ENCODE measurements around the gene KCTD1.

KCTD1 gene

GRCh38 chr18:26417190-26417589 lies 131.2 kb downstream of the KCTD1 start:
- no peaks in the 10 kb centered on the region for H3K27me3 ChIP-seq (ENCODE audit: low read depth, low read length)
- peaks cover 7% of the 10 kb centered on the region for H3K4me1 ChIP-seq (ENCODE audit: low read length)
- H3K36me3 ChIP-seq (replicated peaks; ENCODE audit: low read depth, low read length) = no peaks in the 10 kb centered on the region
- no peak overlapping the region for H3K27ac ChIP-seq (ENCODE audit: low read length)
- H3K79me2 ChIP-seq (ENCODE audit: low read length) = no peaks in the 10 kb centered on the region
- no peaks in the 10 kb centered on the region for H3K9me3 ChIP-seq (ENCODE audit: insufficient read depth, low read length)
- TF ChIP-seq CTCF (IDR thresholded peaks at IDR 0.05; ENCODE audit: low read depth, low read length) (no peak), EZH2phosphoT487 (IDR thresholded peaks at IDR 0.05; ENCODE audit: low read depth) (no peak)
- no peak overlapping the region for H3K4me2 ChIP-seq (ENCODE audit: low read length)
- no peak overlapping the region for H2AFZ ChIP-seq (ENCODE audit: low read depth, low read length)
- H3K9ac ChIP-seq (ENCODE audit: low read length) = no peak overlapping the region
- H4K20me1 ChIP-seq (ENCODE audit: insufficient read depth, low read length) = no peaks in the 10 kb centered on the region
- H3K4me3 ChIP-seq (ENCODE audit: low read length) = no peak overlapping the region

GRCh38 chr18:26416652-26417150 lies 131.7 kb downstream of the KCTD1 start:
- H4K20me1 ChIP-seq (ENCODE audit: insufficient read depth, low read length) = no peaks in the 10 kb centered on the region
- no peaks in the 10 kb centered on the region for H3K9me3 ChIP-seq (ENCODE audit: insufficient read depth, low read length)
- no peak overlapping the region for H3K27ac ChIP-seq (ENCODE audit: low read length)
- no peak for TF ChIP-seq CTCF (IDR thresholded peaks at IDR 0.05; ENCODE audit: low read depth, low read length)
- TF ChIP-seq EZH2phosphoT487 (IDR thresholded peaks at IDR 0.05; ENCODE audit: low read depth) = no peak
- H3K36me3 ChIP-seq (replicated peaks; ENCODE audit: low read depth, low read length) = no peaks in the 10 kb centered on the region
- H3K4me3 ChIP-seq (ENCODE audit: low read length) = no peak overlapping the region
- no peaks in the 10 kb centered on the region for H3K79me2 ChIP-seq (ENCODE audit: low read length)
- H3K9ac ChIP-seq (ENCODE audit: low read length) = no peak overlapping the region
- H2AFZ ChIP-seq (ENCODE audit: low read depth, low read length) = no peak overlapping the region
- H3K4me1 ChIP-seq (ENCODE audit: low read length) = peaks cover 2% of the 10 kb centered on the region
- H3K27me3 ChIP-seq (ENCODE audit: low read depth, low read length) = no peaks in the 10 kb centered on the region
- no peak overlapping the region for H3K4me2 ChIP-seq (ENCODE audit: low read length)

- H3K4me3 ChIP-seq (ENCODE audit: low read length) = no peak overlapping the region
- no peaks in the 10 kb centered on the region for H4K20me1 ChIP-seq (ENCODE audit: insufficient read depth, low read length)
- no peaks in the 10 kb centered on the region for H3K79me2 ChIP-seq (ENCODE audit: low read length)
- H2AFZ ChIP-seq (ENCODE audit: low read depth, low read length) = no peak overlapping the region
- H3K27ac ChIP-seq (ENCODE audit: low read length) = no peak overlapping the region
- no peak for TF ChIP-seq CTCF (IDR thresholded peaks at IDR 0.05; ENCODE audit: low read depth, low read length)
- no peak for TF ChIP-seq EZH2phosphoT487 (IDR thresholded peaks at IDR 0.05; ENCODE audit: low read depth)
- H3K27me3 ChIP-seq (ENCODE audit: low read depth, low read length) = no peaks in the 10 kb centered on the region
- no peaks in the 10 kb centered on the region for H3K36me3 ChIP-seq (replicated peaks; ENCODE audit: low read depth, low read length)
- no peaks in the 10 kb centered on the region for H3K9me3 ChIP-seq (ENCODE audit: insufficient read depth, low read length)
- no peak overlapping the region for H3K4me2 ChIP-seq (ENCODE audit: low read length)
- no peak overlapping the region for H3K9ac ChIP-seq (ENCODE audit: low read length)
- no peaks in the 10 kb centered on the region for H3K4me1 ChIP-seq (ENCODE audit: low read length)
Observed at GRCh38 chr18:26415631-26416030, 132.7 kb downstream of the KCTD1 start.

- H3K27ac ChIP-seq (ENCODE audit: low read length) = no peak overlapping the region
- no peaks in the 10 kb centered on the region for H3K9me3 ChIP-seq (ENCODE audit: insufficient read depth, low read length)
- H4K20me1 ChIP-seq (ENCODE audit: insufficient read depth, low read length) = no peaks in the 10 kb centered on the region
- no peaks in the 10 kb centered on the region for H3K36me3 ChIP-seq (replicated peaks; ENCODE audit: low read depth, low read length)
- no peaks in the 10 kb centered on the region for H3K27me3 ChIP-seq (ENCODE audit: low read depth, low read length)
- no peak overlapping the region for H2AFZ ChIP-seq (ENCODE audit: low read depth, low read length)
- no peak overlapping the region for H3K4me3 ChIP-seq (ENCODE audit: low read length)
- no peaks in the 10 kb centered on the region for H3K79me2 ChIP-seq (ENCODE audit: low read length)
- H3K9ac ChIP-seq (ENCODE audit: low read length) = no peak overlapping the region
- no peak overlapping the region for H3K4me2 ChIP-seq (ENCODE audit: low read length)
- H3K4me1 ChIP-seq (ENCODE audit: low read length) = peaks cover 3% of the 10 kb centered on the region
- TF ChIP-seq CTCF (IDR thresholded peaks at IDR 0.05; ENCODE audit: low read depth, low read length) = no peak
- no peak for TF ChIP-seq EZH2phosphoT487 (IDR thresholded peaks at IDR 0.05; ENCODE audit: low read depth)
Observed at GRCh38 chr18:26414901-26415440, 133.4 kb downstream of the KCTD1 start.
